ENCODE results near the gene LRCH3. TPM values are rescaled to one million over a fixed set of nuclear protein-coding genes. Genes with fewer than 3 reads are reported as not detected.

Gene LRCH3
- total and polyA plus RNA-seq, 2 of the 13 experiments (the other 11 are each of a cell fraction or from before 2014, with no cell fraction given), result 25.5 to 103 TPM

- TF ChIP-seq TCF7L2 (IDR thresholded peaks at IDR 0.05; ENCODE audit: low read depth, low read length) (no peak), LCORL (IDR thresholded peaks at IDR 0.05) (no peak), LCORL (CRISPR knock-in tag; IDR thresholded peaks at IDR 0.05) (peak; percentile 55), ZMAT3 (CRISPR knock-in tag; conservative IDR thresholded peaks at IDR 0.05) (no peak), ZNF224 (CRISPR knock-in tag; IDR thresholded peaks at IDR 0.05) (no peak), SKI (IDR thresholded peaks at IDR 0.05; ENCODE audit: partially characterized antibody) (no peak), RFXAP (CRISPR knock-in tag; IDR thresholded peaks at IDR 0.05; ENCODE audit: borderline replicate concordance) (no peak), ZNF883 (CRISPR knock-in tag; IDR thresholded peaks at IDR 0.05; ENCODE audit: not compliant biosample characterization) (no peak), MNT (IDR thresholded peaks at IDR 0.05) (no peak), HBP1 (CRISPR knock-in tag; IDR thresholded peaks at IDR 0.05; ENCODE audit: low read depth) (no peak), RAD51 (IDR thresholded peaks at IDR 0.05; ENCODE audit: borderline replicate concordance) (no peak; the same call in 1 of the 2 replicates), ZNF543 (CRISPR knock-in tag; IDR thresholded peaks at IDR 0.05) (0 out of 2 replicates have a peak, but pooled peaks have one; percentile 23), ATF7-NPFF (CRISPR knock-in tag; IDR thresholded peaks at IDR 0.05; ENCODE audit: low read depth) (no peak)
- TF ChIP-seq, protein P1, sequence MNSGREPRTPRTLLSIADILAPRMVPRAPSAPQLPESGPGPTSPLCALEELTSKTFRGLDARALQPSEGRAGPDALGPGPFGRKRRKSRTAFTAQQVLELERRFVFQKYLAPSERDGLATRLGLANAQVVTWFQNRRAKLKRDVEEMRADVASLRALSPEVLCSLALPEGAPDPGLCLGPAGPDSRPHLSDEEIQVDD (CRISPR knock-in tag; IDR thresholded peaks at IDR 0.05; ENCODE audit: borderline replicate concordance), result no peak
- TF ChIP-seq, protein P2, sequence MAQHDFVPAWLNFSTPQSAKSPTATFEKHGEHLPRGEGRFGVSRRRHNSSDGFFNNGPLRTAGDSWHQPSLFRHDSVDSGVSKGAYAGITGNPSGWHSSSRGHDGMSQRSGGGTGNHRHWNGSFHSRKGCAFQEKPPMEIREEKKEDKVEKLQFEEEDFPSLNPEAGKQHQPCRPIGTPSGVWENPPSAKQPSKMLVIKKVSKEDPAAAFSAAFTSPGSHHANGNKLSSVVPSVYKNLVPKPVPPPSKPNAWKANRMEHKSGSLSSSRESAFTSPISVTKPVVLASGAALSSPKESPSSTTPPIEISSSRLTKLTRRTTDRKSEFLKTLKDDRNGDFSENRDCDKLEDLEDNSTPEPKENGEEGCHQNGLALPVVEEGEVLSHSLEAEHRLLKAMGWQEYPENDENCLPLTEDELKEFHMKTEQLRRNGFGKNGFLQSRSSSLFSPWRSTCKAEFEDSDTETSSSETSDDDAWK (CRISPR knock-in tag; IDR thresholded peaks at IDR 0.05), result no peak
- TF ChIP-seq, protein P3, sequence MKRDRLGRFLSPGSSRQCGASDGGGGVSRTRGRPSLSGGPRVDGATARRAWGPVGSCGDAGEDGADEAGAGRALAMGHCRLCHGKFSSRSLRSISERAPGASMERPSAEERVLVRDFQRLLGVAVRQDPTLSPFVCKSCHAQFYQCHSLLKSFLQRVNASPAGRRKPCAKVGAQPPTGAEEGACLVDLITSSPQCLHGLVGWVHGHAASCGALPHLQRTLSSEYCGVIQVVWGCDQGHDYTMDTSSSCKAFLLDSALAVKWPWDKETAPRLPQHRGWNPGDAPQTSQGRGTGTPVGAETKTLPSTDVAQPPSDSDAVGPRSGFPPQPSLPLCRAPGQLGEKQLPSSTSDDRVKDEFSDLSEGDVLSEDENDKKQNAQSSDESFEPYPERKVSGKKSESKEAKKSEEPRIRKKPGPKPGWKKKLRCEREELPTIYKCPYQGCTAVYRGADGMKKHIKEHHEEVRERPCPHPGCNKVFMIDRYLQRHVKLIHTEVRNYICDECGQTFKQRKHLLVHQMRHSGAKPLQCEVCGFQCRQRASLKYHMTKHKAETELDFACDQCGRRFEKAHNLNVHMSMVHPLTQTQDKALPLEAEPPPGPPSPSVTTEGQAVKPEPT (CRISPR knock-in tag; IDR thresholded peaks at IDR 0.05; ENCODE audit: low read depth), result no peak
- TF ChIP-seq, protein P4, sequence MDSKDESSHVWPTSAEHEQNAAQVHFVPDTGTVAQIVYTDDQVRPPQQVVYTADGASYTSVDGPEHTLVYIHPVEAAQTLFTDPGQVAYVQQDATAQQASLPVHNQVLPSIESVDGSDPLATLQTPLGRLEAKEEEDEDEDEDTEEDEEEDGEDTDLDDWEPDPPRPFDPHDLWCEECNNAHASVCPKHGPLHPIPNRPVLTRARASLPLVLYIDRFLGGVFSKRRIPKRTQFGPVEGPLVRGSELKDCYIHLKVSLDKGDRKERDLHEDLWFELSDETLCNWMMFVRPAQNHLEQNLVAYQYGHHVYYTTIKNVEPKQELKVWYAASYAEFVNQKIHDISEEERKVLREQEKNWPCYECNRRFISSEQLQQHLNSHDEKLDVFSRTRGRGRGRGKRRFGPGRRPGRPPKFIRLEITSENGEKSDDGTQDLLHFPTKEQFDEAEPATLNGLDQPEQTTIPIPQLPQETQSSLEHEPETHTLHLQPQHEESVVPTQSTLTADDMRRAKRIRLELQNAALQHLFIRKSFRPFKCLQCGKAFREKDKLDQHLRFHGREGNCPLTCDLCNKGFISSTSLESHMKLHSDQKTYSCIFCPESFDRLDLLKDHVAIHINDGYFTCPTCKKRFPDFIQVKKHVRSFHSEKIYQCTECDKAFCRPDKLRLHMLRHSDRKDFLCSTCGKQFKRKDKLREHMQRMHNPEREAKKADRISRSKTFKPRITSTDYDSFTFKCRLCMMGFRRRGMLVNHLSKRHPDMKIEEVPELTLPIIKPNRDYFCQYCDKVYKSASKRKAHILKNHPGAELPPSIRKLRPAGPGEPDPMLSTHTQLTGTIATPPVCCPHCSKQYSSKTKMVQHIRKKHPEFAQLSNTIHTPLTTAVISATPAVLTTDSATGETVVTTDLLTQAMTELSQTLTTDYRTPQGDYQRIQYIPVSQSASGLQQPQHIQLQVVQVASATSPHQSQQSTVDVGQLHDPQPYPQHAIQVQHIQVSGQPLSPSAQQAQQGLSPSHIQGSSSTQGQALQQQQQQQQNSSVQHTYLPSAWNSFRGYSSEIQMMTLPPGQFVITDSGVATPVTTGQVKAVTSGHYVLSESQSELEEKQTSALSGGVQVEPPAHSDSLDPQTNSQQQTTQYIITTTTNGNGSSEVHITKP (CRISPR knock-in tag; IDR thresholded peaks at IDR 0.05; ENCODE audit: low read depth), result no peak
Observed at GRCh38 chr3:197820550-197821335, 29.7 kb downstream of the LRCH3 start (continued).
